ENCODE results near the gene APOC1.

- TF ChIP-seq CTCF (IDR thresholded peaks at IDR 0.05) (no peak), POLR2A (IDR thresholded peaks at IDR 0.05) (no peak)
Measured at GRCh38 chr19:44968118-44968517, 53.7 kb downstream of the APOC1 start.

All from suprapubic skin (tissue), 3 donors.